IPS-20b (cell line): ENCODE measurements around the gene ZKSCAN2.

Source experiments
- H3K27ac ChIP-seq: one replicate; pipeline ENCODE4 v1.5.1; 2013; ENCODE audit warnings: low read length
- H3K27me3 ChIP-seq: 2 replicates; pipeline ENCODE4 v1.6.1; 2013; ENCODE audit warnings: mild to moderate bottlenecking, low read length, inconsistent platforms; ENCODE audit not compliant: insufficient read depth
- H3K36me3 ChIP-seq: 2 replicates; pipeline ENCODE4 v1.6.1; 2013; ENCODE audit warnings: low read depth, mild to moderate bottlenecking, inconsistent platforms, low read length, moderate library complexity; ENCODE audit not compliant: insufficient read depth
- H3K4me1 ChIP-seq: 2 replicates; pipeline ENCODE4 v1.6.1; 2013; ENCODE audit warnings: mild to moderate bottlenecking, control low read depth, inconsistent platforms, low read length, moderate library complexity; ENCODE audit not compliant: insufficient read depth
- H3K4me3 ChIP-seq: 2 replicates; pipeline ENCODE4 v1.5.1; 2013; ENCODE audit warnings: mild to moderate bottlenecking, low read length, inconsistent platforms
- H3K9ac ChIP-seq: 2 replicates; pipeline ENCODE4 v1.6.1; 2013; ENCODE audit warnings: low read depth, mild to moderate bottlenecking, inconsistent platforms, low read length, moderate library complexity
- H3K9me3 ChIP-seq: 2 replicates; pipeline ENCODE4 v1.6.1; 2013; ENCODE audit warnings: mild to moderate bottlenecking, low read depth, low read length, inconsistent platforms; ENCODE audit not compliant: insufficient read depth

ZKSCAN2 gene

DNA sequence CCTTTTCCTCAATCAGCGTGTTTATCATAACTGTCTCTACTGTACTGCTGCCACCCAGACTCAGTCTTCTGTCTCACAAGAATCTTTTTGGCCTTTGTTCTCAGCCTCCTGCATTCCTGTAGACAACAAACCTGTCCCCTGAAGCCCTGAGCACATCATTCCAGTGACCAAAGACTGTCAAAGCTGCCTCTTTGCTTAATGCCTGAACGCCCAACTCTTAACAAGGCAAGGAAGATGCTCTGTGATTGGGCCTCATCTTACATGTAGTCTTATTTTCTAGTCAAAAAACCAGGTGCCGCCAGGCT is 70.2 kb downstream of the ZKSCAN2 start:
- H3K27ac ChIP-seq, result no peak overlapping the region
- no peak overlapping the region for H3K9ac ChIP-seq
- no peak overlapping the region for H3K4me3 ChIP-seq
- no peaks in the 10 kb centered on the region for H3K9me3 ChIP-seq
- no peaks in the 10 kb centered on the region for H3K27me3 ChIP-seq
- no peaks in the 10 kb centered on the region for H3K4me1 ChIP-seq
- H3K36me3 ChIP-seq, result no peaks in the 10 kb centered on the region
